Effector memory CD4-positive, alpha-beta T cell (primary cell): Measurements from ENCODE around the gene PDE7B.

ENCODE experiments used
- DNase-seq, 3 donors: peaks; one replicate each; pipeline ENCODE4 v3.0.0-alpha.2; 2020
- H3K27ac ChIP-seq: 2 replicates; pipeline ENCODE4 v1.7.0; 2013; ENCODE audit warnings: mild to moderate bottlenecking, low read length, moderate library complexity; ENCODE audit not compliant: insufficient read depth, poor library complexity, severe bottlenecking
- H3K27me3 ChIP-seq: replicated peaks from 2 replicates; pipeline ENCODE4 v1.7.0; 2013; ENCODE audit warnings: mild to moderate bottlenecking, low read length; ENCODE audit not compliant: insufficient read depth, control insufficient read depth, poor library complexity, severe bottlenecking
- H3K36me3 ChIP-seq: 2 replicates; pipeline ENCODE4 v1.7.0; 2013; ENCODE audit warnings: mild to moderate bottlenecking, low read length, moderate library complexity; ENCODE audit not compliant: control insufficient read depth, insufficient read depth
- H3K4me1 ChIP-seq: 2 replicates; pipeline ENCODE4 v1.7.0; 2013; ENCODE audit warnings: low read length, mild to moderate bottlenecking; ENCODE audit not compliant: control insufficient read depth, insufficient read depth, poor library complexity, severe bottlenecking
- H3K4me3 ChIP-seq: 2 replicates; pipeline ENCODE4 v1.7.0; 2013; ENCODE audit warnings: low read length, low read depth, mild to moderate bottlenecking; ENCODE audit not compliant: insufficient read depth, poor library complexity, severe bottlenecking
- H3K9me3 ChIP-seq: 2 replicates; pipeline ENCODE4 v1.7.0; 2013; ENCODE audit warnings: mild to moderate bottlenecking, low read length, moderate library complexity; ENCODE audit not compliant: control insufficient read depth

The PDE7B gene

GRCh38 chr6:136066005-136066404 is 214.5 kb downstream of the PDE7B start:
- no peak for DNase-seq
- no peak overlapping the region for H3K27ac ChIP-seq

GRCh38 chr6:136067731-136068341 is 216.3 kb downstream of the PDE7B start:
- Histone ChIP-seq H3K4me1 (no peaks in the 10 kb centered on the region), H3K27ac (no peak overlapping the region), H3K27me3 (no peaks in the 10 kb centered on the region), H3K4me3 (no peak overlapping the region), H3K36me3 (no peaks in the 10 kb centered on the region), H3K9me3 (no peaks in the 10 kb centered on the region)
- no peak for DNase-seq

More at GRCh38 chr6:136066005-136066404, 214.5 kb downstream of the PDE7B start:
- Histone ChIP-seq H3K27me3 (no peaks in the 10 kb centered on the region), H3K4me3 (no peak overlapping the region), H3K36me3 (no peaks in the 10 kb centered on the region), H3K4me1 (no peaks in the 10 kb centered on the region), H3K9me3 (no peaks in the 10 kb centered on the region)

GRCh38 chr6:136069119-136069518 is 217.6 kb downstream of the PDE7B start:
- H3K4me1 ChIP-seq = no peaks in the 10 kb centered on the region
- no peaks in the 10 kb centered on the region for H3K36me3 ChIP-seq
- no peak overlapping the region for H3K27ac ChIP-seq
- DNase-seq = no peak
- no peaks in the 10 kb centered on the region for H3K27me3 ChIP-seq
- no peaks in the 10 kb centered on the region for H3K9me3 ChIP-seq
- H3K4me3 ChIP-seq = no peak overlapping the region

GRCh38 chr6:136070815-136071214 is 219.3 kb downstream of the PDE7B start:
- H3K4me3 ChIP-seq = no peak overlapping the region
- DNase-seq = no peak
- no peaks in the 10 kb centered on the region for H3K4me1 ChIP-seq
- H3K36me3 ChIP-seq = no peaks in the 10 kb centered on the region
- H3K27ac ChIP-seq = no peak overlapping the region
- H3K9me3 ChIP-seq = no peaks in the 10 kb centered on the region
- no peaks in the 10 kb centered on the region for H3K27me3 ChIP-seq

GRCh38 chr6:136072691-136073090 is 221.2 kb downstream of the PDE7B start:
- Histone ChIP-seq H3K27ac (no peak overlapping the region), H3K4me1 (no peaks in the 10 kb centered on the region), H3K36me3 (no peaks in the 10 kb centered on the region), H3K27me3 (no peaks in the 10 kb centered on the region), H3K9me3 (no peaks in the 10 kb centered on the region), H3K4me3 (no peak overlapping the region)
- DNase-seq = no peak

GRCh38 chr6:136073216-136073615 is 221.7 kb downstream of the PDE7B start:
- H3K4me1 ChIP-seq = no peaks in the 10 kb centered on the region
- no peak for DNase-seq

GRCh38 chr6:136076496-136076895 is 225.0 kb downstream of the PDE7B start:
- no peaks in the 10 kb centered on the region for H3K36me3 ChIP-seq
- no peak overlapping the region for H3K4me3 ChIP-seq
- H3K27ac ChIP-seq = no peak overlapping the region
- no peaks in the 10 kb centered on the region for H3K9me3 ChIP-seq
- no peak for DNase-seq
- no peaks in the 10 kb centered on the region for H3K27me3 ChIP-seq
- H3K4me1 ChIP-seq = no peaks in the 10 kb centered on the region

More at GRCh38 chr6:136073216-136073615, 221.7 kb downstream of the PDE7B start:
- Histone ChIP-seq H3K9me3 (no peaks in the 10 kb centered on the region), H3K27me3 (no peaks in the 10 kb centered on the region), H3K27ac (no peak overlapping the region), H3K36me3 (no peaks in the 10 kb centered on the region), H3K4me3 (no peak overlapping the region)

- no peaks in the 10 kb centered on the region for H3K27me3 ChIP-seq
- DNase-seq = no peak
- H3K9me3 ChIP-seq = no peaks in the 10 kb centered on the region
- no peaks in the 10 kb centered on the region for H3K36me3 ChIP-seq
- no peak overlapping the region for H3K4me3 ChIP-seq
- H3K27ac ChIP-seq = no peak overlapping the region
- no peaks in the 10 kb centered on the region for H3K4me1 ChIP-seq
These were observed 226.5 kb downstream of the PDE7B start for GRCh38 chr6:136077834-136078576.

GRCh38 chr6:136079701-136080565 is 228.4 kb downstream of the PDE7B start:
- Histone ChIP-seq H3K9me3 (no peaks in the 10 kb centered on the region), H3K4me3 (no peak overlapping the region), H3K27ac (no peak overlapping the region), H3K36me3 (no peaks in the 10 kb centered on the region), H3K4me1 (no peaks in the 10 kb centered on the region), H3K27me3 (no peaks in the 10 kb centered on the region)
- DNase-seq = no peak

GRCh38 chr6:136083540-136083939 is 232.0 kb downstream of the PDE7B start:
- Histone ChIP-seq H3K9me3 (no peaks in the 10 kb centered on the region), H3K4me3 (no peak overlapping the region), H3K27me3 (no peaks in the 10 kb centered on the region), H3K27ac (no peak overlapping the region), H3K36me3 (no peaks in the 10 kb centered on the region), H3K4me1 (no peaks in the 10 kb centered on the region)
- DNase-seq = no peak
